Fibroblast of skin of scalp (primary cell): Measurements from ENCODE around the gene ARID4B.
"Not testable (repeated sequence)": the region's sequence is repeated elsewhere in the genome, so short reads cannot be mapped to it uniquely, and the experiment has no call there.

Experiments
- DNase-seq: peaks from one replicate; pipeline ENCODE4 v3.0.0-alpha.2; 2013

ARID4B gene

GRCh38 chr1:235221653-235222375 lies 106.2 kb downstream of the ARID4B start:
- no peak for DNase-seq

- DNase-seq, result no peak
Observed at GRCh38 chr1:235215453-235215852, 112.5 kb downstream of the ARID4B start.

GRCh38 chr1:235214962-235215361 lies 113.0 kb downstream of the ARID4B start:
- not testable (repeated sequence) for DNase-seq

- DNase-seq, result no peak
Observed at GRCh38 chr1:235213752-235214151, 114.2 kb downstream of the ARID4B start.

GRCh38 chr1:235211517-235211916 lies 116.5 kb downstream of the ARID4B start:
- no peak for DNase-seq

GRCh38 chr1:235207209-235207565 lies 120.8 kb downstream of the ARID4B start:
- DNase-seq, result no peak

- DNase-seq, result peak; percentile 5
Observed at GRCh38 chr1:235206533-235207208, 121.3 kb downstream of the ARID4B start.

- DNase-seq, result no peak
Observed at GRCh38 chr1:235205687-235206086, 122.3 kb downstream of the ARID4B start.

- no peak for DNase-seq
Observed at GRCh38 chr1:235203428-235203827, 124.6 kb downstream of the ARID4B start.

GRCh38 chr1:235202447-235202846 lies 125.5 kb downstream of the ARID4B start:
- not testable (repeated sequence) for DNase-seq

GRCh38 chr1:235199441-235199840 lies 128.5 kb downstream of the ARID4B start:
- peak; percentile 59 for DNase-seq

GRCh38 chr1:235190431-235190830 lies 137.5 kb downstream of the ARID4B start:
- DNase-seq, result no peak

- no peak for DNase-seq
Observed at GRCh38 chr1:235187316-235187715, 140.7 kb downstream of the ARID4B start.

- no peak for DNase-seq
Observed at GRCh38 chr1:235181561-235182245, 146.3 kb downstream of the ARID4B start.

GRCh38 chr1:235180916-235181460 lies 147.0 kb downstream of the ARID4B start:
- DNase-seq, result no peak

GRCh38 chr1:235176486-235176885 lies 151.5 kb downstream of the ARID4B start:
- no peak for DNase-seq

GRCh38 chr1:235169986-235170385 lies 158.0 kb downstream of the ARID4B start:
- DNase-seq, result no peak

GRCh38 chr1:235168375-235168774 lies 159.6 kb downstream of the ARID4B start:
- DNase-seq, result no peak

GRCh38 chr1:235161685-235162327 lies 166.2 kb downstream of the ARID4B start:
- no peak for DNase-seq

- peak; percentile 90 for DNase-seq
Observed at GRCh38 chr1:235160957-235161684, 166.9 kb downstream of the ARID4B start, which contains the start of gene RBM34. Gene RBM34, minus strand, starts transcription at chr1:235161250. Its CDS starts 24 bp downstream, at chr1:235161226.

- DNase-seq, result peak; percentile 58
Observed at GRCh38 chr1:235160383-235160956, 167.5 kb downstream of the ARID4B start.

GRCh38 chr1:235159930-235160329 lies 168.0 kb downstream of the ARID4B start:
- not testable (repeated sequence) for DNase-seq
